NCI-H2196 (cell line): ENCODE measurements around the gene GKAP1.
"Not testable (repeated sequence)": the region's sequence is repeated elsewhere in the genome, so short reads cannot be mapped to it uniquely, and the experiment has no call there.

Experiments
- DNase-seq: peaks from one replicate; lab custom pipeline; 2025; ENCODE audit not compliant: unreplicated experiment; lab: John Stamatoyannopoulos, UW

Gene GKAP1

DNA sequence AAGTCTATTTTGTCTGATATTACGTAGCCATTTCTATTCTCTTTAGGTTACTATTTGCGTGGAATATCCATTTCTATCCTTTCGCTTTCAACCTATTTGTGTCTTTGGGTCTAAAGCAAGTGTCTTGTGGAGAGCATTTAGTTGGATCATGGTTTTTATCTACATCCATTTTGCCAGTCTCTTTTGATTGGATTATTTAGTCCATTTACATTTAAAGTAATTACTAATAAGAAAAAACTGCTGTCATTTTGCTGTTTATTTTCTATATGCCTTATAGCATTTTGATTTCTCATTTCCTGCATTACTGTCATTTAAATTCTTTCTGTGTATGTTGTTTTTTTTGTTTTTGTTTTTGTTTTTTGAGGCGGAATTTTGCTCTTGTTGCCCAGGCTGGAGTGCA is 83.8 kb downstream of the GKAP1 start:
- no peak for DNase-seq

- DNase-seq = not testable (repeated sequence)
Measured at GRCh38 chr9:83728591-83729368, 88.8 kb downstream of the GKAP1 start.

GRCh38 chr9:83724436-83724835 is 93.1 kb downstream of the GKAP1 start:
- no peak for DNase-seq

GRCh38 chr9:83722726-83723495 is 94.7 kb downstream of the GKAP1 start:
- no peak for DNase-seq

GRCh38 chr9:83721509-83721908 is 96.1 kb downstream of the GKAP1 start:
- no peak for DNase-seq

GRCh38 chr9:83715794-83716193 is 101.8 kb downstream of the GKAP1 start:
- DNase-seq = no peak

GRCh38 chr9:83715221-83715620 is 102.3 kb downstream of the GKAP1 start:
- no peak for DNase-seq

- DNase-seq = no peak
Measured at GRCh38 chr9:83714329-83714728, 103.2 kb downstream of the GKAP1 start.

- peak; percentile 41 for DNase-seq
Measured at GRCh38 chr9:83708515-83709158, 108.9 kb downstream of the GKAP1 start.

DNA sequence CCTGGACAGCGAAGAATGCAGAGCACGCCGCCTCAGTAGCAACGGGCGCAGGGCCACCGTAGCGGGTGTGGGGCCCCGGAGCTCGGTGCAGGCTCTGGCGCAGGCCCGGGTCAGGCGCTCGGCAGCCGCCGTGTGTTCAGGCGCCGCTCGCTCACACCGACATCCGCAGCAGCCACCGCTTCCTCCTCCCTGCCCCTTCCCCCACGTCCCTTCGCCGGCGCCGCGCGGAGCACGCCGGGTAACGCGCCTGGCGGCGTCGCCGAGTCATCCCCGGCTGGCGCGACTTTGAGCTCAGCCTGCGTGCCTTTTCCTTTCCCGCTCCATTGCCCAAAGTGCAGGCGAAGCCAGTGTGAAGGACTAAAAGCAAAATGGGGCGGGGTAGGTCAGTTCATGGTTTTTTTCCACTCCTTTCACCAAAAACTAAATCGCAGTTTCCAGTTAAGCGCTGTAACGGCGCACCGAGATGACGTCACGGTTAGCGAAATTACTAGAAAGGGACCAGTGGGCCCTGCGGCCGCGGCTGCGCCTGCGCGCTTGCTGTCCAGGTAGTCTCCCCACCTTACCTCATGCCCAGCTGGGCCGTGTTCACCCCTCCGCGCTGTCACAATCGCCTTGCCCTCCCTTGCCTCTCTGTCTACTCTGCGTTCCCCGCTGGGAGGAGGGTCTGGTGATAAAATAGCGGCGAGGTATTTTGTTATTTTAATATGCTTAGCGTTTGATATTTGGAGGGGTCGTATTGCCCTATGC is 109.6 kb downstream of the GKAP1 start, which contains the start of gene UBQLN1:
UBQLN1 (minus strand) TSS at position 191 of the 747 bp plus-strand sequence. CDS start 279 bp downstream, outside the sequence.
- peak; percentile 95 for DNase-seq

DNA sequence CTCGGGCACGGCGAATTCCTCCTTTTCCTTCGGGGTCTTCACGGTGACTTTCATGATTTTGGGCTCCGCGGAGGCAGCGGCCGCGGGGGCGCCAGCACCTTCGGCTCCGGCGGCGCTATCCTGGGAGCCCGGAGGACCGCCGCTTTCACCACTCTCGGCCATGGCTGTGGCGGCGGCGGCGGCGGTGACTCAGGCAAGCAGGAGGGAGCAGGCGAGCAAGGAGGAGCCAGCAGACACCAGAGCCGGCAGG is 110.1 kb downstream of the GKAP1 start:
- DNase-seq = no peak

DNA sequence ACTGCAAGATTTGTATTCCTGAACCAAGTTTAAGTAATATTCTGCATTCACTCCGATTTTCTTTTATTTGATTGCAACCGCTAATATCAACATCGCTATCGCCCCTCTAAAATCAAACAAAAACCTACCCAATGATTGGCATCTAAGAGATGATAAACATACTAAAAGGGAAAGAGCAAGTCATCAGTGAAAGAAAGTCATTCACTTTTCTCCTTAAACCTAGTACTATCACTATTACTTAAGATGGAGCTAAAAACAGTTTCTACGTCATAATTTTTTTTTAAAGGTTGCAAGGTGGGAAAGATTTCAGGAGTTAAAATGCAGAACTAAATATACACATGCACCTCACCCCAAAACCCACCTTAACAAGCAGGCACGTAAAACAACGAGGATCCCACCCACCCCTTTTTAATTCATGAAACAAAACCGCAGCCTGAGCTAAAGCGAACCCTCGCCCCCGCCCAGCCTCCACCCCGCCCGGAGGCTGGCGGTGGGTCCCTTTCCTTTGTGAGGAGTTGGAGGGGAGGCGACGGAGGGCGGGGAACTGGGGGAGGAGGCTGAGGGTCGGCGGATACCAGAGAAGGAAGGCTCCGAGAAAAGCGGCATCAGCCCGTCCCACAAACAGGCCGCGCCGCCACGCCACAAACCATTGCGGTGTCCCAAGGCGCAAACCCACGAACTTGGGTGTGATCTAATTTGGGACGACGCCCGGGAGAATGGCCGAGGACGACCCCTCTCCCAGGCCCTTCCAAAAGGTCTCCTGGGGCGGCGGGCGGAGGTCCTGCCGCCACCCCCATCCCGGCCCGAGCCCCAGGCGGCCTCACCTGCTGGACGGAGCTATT is 110.7 kb downstream of the GKAP1 start:
- no peak for DNase-seq

GRCh38 chr9:83705219-83705651 is 112.3 kb downstream of the GKAP1 start:
- DNase-seq = not testable (repeated sequence)

GRCh38 chr9:83701769-83702168 is 115.8 kb downstream of the GKAP1 start:
- DNase-seq = no peak

- no peak for DNase-seq
Measured at GRCh38 chr9:83701286-83701685, 116.3 kb downstream of the GKAP1 start.

DNA sequence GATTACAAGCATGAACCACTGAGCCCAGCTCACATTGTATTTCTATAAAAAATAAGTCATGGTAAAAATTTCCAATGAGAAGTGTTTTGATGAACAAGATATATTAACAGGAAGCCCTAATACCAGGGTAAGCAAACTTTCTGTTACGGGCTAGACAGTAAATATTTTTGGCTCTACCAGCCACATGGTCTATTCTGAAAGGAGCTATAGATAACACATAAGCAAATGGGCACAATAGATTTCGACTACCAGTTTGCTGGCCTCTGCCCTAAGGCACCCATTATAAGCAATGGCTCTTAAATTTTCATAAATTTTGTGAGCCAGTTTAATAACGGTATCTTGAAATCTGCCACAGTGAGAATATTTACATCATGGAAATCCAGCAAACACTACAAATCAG is 118.0 kb downstream of the GKAP1 start:
- DNase-seq = no peak

- DNase-seq = no peak
Measured at GRCh38 chr9:83698976-83699585, 118.5 kb downstream of the GKAP1 start.

- no peak for DNase-seq
Measured at GRCh38 chr9:83691492-83691891, 126.1 kb downstream of the GKAP1 start.
